Activated T-helper 9 cell treated with anti-CD3 and anti-CD28 coated beads, Interleukin-2, amount 50 U/mL, for 16 hours (primary cell): ENCODE measurements around the gene TMEM175.
"Not testable (repeated sequence)": the region's sequence is repeated elsewhere in the genome, so short reads cannot be mapped to it uniquely, and the experiment has no call there.

Experiments
- DNase-seq: peaks from one replicate; pipeline ENCODE4 v3.0.0-alpha.2; 2020; ENCODE audit warnings: low read depth

Gene TMEM175

DNA sequence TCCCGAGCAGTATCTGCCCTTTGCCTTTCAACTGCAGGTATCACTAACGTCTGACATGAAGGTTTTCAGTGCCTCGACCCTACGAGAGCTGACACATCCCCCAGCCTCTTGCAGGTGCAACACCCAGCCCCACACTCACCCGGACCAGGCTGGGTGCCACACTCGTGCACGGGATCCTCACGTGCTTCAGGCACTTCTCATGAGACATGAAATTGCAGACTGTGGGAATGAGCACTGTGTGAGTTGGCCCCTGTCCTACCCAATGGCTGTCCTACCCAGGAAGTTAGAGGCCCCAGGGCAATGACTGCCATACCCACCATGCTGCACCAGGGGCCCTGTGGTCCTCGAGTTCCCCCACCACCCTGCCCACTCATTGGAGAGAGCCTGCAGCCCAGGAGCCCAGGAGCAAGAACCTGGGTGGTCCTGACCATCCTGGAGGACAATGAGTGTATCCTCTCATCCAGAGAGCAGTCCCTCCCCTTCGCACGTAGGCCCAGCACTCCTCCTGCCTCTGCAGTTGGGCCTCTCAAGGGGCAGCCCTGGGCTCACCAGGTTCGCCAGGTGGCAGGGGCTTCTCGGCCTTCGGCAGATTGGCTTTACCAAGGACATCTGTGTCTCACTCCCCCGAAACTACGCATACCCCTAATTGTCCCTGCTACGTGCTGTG, 38.7 kb downstream of the TMEM175 start:
- DNase-seq = no peak

DNA sequence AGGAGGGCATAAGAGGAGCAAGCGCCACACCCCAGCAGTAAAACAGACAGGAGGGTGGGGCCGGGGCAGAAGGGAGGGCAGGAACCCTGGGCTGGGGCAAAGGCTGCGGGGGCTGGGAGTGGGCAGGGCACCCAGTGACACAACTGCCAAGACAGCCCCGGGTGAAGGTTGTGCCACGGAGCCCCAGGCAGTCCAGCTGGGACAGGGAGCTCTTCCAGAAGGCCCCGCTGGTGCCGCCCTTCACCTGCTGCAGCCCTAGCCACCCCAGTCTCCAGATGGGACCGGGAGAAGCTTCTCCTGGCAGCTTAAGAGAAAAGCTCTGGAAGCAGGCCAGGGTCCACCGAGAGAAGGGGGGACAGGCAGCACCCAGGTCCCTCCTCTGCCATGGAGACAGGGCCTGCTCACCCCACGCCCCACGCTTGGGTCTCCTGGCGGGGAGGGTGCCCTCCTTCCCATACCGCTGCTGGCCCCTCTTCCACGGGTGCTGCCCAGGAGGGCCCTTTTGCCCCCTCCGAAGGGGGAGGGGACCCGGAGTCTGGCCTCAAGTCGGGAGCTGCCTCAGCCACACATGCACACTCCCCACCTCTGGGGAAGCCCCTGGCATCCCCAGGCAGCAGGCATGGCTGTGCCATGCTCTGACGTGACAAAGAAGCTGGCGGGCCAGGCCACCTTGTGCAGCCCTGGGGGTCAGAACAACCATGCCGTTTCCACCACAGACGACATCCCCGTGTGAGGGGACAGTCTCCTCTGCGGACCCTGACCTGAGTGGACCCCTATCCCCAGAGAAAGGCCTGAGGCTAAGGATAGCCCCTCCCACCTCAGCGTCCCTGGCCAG, 39.6 kb downstream of the TMEM175 start:
- no peak for DNase-seq

DNA sequence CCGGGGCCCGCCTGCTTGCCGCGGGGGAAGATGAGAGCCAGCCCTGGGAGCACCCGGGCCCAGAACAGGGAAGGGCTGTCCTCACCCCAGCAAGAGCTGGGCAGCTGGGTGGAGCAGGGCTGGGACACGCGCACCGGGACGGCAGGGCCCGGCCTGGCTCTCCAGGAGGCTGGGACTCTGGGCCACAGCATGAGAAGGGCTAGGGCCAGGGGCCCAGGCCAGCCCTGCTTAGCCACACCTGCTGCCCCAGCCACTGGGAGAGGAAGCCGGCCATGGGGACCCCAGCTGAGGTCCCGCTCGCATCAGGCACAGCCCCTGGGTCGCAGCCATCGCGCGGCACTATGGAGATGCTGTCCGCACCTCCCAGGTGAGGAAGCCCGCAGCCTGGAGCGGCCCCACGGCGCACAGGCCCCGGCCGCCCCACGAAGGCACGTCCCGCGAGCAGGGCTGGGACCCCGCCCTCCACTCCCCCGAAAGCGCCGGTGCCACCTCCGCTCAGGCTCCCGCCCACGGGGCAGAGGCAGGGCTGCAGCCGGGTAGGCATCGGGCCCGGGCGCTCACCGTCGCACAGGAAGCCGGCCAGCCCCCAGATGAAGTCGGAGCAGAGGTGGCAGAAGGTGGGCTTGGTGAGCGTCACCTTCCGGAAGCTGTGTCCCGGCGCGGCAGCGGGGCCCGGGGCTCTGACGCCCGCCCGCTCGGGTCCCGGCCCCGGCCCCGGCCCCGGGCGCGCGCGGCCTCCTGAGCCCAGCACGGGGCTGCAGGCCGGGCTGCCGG, 40.6 kb downstream of the TMEM175 start:
- DNase-seq = peak; percentile 47

DNA sequence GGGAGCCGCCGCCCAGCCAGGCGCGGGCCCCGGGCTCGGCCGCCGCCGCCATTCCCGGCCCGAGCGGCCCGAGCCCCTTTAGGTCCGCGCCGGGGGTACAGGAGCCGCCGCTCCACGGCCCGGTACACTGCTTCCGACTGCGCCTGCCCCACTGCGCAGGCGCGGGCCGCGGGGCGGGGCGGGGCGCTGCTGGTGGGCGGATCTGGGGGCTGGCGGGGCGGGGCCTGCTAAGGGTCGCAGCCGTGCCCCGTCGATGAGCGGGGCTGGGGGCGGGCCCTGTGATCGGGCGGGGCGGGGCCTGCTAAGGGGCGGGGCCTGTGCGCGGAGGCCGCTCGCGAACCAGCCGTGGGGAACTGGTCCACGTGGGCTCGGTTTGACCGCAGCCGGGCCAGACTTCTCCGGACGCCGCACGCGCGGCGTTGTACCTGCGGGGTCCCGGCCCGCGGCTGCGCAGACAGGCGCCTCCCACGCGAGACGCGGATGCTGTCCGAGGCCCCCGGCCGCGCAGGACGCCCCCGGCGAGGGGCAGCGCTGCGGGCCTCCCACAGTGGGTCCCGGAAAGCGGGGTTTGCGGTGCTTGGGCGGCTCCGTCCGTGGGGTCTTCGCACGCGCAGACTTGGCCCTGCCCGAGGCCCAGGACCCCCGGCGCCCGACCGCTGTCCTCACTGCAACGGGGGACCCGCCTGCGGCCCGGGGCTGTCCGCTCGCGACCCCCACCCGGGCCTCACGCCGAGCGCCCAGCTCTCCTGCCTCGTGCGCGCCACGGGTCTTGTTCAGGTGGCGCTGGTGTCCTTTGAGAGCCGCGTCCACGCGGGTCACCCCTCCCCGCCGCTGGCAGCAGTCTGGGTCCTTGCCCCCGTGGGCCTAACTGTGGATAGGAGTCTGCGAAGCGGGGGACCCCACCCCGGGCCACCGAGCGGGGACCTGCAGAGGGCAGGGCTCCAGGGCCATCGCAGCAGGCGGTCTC, 41.5 kb downstream of the TMEM175 start, which contains the start of gene DGKQ:
Gene DGKQ, minus strand, starts transcription at position 139 of the 967 bp plus-strand sequence. Its CDS starts 87 bp downstream, at position 52.
- DNase-seq = peak; percentile 85

DNA sequence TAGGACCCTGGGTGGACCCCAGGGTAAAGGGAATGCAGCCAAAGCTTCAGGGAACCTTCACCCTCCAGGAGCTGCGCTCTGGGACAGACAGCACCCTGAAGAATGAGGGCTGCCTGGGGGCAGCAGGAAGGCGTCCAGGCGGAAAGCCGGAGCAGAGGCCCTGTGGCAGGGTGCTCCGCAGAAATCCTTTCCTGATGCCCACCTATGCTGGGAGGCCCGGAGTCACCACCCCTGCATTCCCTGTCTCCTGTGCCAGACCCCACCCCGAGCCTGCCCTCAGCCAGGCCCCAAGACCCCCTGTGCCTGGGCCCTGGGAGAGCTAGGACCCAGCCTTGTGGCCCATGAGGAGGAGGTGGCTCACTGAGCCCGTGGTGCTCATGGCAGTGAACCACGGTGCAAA, 42.4 kb downstream of the TMEM175 start:
- DNase-seq = no peak

DNA sequence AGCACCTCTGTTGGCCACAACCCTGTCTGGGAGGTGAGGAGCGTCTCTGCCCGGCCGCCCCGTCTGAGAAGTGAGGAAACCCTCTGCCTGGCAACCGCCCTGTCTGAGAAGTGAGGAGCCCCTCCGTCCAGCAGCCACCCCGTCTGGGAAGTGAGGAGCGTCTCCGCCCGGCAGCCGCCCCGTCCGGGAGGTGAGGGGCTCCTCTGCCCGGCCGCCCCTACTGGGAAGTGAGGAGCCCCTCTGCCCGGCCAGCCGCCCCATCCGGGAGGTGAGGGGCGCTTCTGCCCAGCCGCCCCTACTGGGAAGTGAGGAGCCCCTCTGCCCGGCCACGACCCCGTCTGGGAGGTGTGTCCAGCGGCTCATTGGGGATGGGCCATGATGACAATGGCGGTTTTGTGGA, 43.8 kb downstream of the TMEM175 start:
- DNase-seq = not testable (repeated sequence)

DNA sequence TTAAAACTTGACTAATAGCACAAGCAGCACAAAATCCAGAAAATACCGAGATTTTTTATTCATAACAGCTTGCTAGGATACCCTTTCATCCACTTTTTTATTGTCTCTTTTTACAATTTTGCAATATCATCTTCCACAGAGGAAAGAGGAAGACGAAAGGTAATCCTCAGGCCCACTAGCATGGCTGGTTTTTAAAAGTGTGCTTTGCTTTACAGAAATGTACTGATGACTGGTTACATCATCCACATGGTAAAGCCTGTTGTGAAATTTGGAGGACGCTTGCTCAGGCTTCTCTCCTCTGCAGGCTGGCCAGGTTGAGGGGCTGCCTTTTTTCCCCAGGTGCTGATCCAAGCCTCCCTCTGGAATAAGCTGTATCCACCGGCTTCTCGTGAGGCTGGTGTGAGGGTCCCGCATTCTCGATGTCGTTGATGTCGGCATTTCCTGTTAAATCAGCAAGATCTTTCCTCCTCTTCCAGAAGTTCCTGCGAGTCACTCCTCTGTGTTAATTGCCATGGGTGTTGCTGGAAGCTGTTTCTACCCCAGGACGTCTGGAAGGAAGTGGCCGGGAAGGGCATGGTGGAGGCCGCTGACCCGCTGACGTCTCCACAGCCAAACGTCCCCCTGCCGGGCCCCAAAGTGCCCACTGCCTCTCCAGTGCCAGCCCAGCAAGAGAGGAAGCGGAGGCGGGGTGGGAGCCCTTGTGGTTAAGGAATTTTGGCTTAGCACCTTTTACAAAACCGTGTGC, 46.9 kb downstream of the TMEM175 start:
- no peak for DNase-seq

DNA sequence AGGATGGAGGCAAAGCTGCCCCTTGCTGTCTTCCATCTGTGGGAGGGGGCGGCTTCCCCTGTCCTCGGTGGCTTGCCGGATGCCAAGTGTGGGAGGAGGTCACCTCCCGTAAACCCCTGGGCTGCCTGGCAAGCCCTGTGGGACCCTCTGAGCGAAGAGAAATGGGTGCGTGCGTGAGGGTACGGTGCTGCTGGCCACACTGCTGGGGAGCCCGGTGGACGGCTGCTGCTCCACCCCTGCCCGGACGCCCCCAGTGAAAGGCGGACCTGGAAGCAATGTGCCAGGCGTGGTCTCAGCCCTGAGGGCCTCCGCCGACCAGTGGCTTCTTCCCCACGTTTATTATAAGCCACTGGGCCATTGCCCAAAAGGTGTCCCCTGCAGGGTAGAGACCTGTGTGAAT, 50.0 kb downstream of the TMEM175 start:
- no peak for DNase-seq

DNA sequence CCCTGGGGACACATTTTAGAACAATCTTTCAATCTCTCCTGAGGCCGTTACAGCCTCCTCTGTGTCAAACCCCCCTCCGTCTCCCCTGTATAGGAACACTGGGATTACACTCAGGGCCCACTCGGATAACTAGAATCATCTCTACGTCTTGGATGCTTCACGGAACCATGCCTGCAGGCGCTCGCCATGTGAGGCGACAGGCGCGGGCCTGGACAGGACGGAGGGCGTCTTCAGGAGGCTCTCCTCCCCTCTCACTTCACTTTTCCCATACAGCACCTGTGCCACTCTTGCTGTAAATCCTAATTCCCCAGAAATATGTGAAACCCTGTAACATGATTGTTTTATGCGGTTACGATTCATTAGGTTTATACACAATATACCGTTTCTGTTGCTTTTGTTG, 50.6 kb downstream of the TMEM175 start:
- DNase-seq = no peak

DNA sequence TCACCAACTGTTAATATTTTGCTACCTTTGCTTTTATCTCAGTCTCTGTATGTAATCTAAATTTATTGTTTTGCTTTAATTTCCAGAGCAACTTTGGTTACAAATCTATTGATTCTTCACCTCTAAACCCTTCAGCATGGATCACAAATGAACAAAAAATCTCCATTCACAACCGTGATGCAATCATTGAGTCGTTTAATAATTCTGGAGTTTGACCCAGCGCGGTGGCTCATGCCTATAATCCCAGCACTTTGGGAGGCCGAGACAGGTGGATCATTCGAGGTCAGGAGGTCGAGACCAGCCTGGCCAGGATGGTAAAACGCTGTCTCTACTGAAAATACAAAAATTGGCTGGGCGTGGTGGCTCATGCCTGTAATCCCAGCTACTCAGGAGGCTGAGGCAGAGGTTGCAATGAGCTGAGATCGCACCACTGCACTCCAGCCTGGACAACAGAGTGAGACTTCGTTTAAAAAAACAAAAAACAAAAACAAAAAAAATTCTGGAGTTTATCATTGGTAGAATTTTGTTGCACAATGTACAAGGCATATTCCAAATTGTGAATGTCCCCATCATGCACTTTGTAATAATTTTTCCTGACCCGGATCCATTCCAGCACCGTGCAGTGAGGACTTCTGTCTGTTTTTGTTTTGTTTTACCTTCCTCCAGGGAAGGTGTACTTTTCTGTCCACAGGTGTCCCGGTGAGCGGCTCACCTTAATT, 52.2 kb downstream of the TMEM175 start:
- DNase-seq = no peak

DNA sequence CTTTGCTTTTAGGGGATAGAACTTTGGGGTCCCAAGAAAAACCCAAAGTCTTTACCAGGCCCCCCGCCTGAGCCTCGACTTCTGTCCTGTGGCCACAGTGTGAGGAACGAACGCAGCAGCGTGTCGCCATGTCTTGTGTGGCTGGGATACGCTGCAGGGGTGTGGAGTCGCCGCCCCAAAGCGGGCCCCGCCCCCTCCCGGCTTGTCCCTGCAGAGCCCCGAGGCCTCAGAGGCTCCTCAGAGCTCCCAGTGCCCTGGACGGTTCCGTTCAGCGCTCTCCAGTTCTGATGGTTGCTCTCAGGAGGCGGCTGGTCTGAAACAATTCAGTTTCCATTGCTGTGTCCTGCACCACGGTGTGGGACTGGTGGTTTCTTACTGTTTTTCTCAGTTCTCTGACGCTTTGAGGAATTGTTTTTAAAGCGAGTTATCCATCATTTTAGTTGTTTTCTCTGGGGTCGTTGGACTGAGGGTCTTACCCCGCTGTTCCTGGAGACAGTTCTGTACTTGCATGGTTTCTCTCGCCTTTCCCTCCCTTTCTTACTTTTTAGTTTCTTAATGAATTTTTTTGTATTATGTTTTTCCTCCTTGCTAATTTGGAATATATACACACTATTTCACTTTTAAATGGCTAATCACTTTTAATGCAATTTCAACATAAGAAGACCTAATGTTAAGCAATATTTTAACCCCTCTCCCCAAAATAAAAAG, 53.0 kb downstream of the TMEM175 start:
- DNase-seq = peak; percentile 65

DNA sequence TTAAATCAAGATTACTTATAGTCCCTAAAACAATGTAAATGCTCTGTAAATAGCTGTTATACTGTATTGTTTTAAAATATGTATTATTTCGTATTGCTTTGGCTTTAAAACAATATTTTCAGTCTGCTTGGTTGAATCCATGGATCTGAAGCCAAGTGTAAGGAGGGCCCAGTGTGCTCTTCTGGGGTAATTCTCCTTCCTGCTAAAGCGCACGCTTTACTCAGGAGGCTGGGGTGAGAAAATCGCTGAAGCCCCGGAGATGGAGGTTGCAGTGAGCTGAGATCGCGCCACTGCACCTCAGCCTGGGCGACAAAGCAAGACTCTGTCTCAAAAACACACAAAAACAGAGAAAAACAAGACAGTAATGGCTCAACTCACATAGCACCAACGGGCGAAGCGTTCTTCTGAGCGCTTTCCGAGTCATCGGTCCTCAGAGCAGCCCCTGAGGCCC, 54.2 kb downstream of the TMEM175 start:
- no peak for DNase-seq

DNA sequence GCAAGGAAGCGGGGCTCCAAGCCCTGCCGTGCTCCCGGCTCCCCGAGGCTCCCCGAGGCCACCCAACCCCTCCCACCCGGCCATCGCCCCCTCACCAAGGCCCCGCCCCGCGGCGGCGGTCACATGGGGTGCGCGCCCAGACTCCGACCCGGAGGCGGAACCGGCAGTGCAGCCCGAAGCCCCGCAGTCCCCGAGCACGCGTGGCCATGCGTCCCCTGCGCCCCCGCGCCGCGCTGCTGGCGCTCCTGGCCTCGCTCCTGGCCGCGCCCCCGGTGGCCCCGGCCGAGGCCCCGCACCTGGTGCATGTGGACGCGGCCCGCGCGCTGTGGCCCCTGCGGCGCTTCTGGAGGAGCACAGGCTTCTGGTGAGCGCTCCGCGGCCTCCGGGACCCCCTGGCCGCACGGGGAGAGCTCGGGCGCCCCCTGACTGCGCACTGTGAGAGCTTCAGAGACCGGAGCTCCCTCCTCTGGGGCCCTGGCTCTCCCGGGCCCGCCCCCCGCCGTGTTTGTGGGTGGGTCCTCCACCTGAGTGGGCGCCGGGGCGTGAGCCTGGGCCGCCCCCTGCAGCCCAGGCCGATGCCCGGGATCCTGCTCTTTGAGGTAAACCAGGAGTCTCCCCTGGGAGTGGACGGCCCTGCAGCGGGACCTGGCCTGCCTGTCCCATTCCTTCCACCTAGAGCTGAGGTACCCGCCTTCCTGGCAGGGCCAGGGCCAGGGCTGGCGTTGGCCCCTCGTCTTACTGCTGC, 54.8 kb downstream of the TMEM175 start, which contains the start of gene IDUA:
Gene IDUA, plus strand, starts transcription at position 166 of the 745 bp plus-strand sequence. Its CDS starts 41 bp downstream, at position 207.
- DNase-seq = peak; percentile 79

DNA sequence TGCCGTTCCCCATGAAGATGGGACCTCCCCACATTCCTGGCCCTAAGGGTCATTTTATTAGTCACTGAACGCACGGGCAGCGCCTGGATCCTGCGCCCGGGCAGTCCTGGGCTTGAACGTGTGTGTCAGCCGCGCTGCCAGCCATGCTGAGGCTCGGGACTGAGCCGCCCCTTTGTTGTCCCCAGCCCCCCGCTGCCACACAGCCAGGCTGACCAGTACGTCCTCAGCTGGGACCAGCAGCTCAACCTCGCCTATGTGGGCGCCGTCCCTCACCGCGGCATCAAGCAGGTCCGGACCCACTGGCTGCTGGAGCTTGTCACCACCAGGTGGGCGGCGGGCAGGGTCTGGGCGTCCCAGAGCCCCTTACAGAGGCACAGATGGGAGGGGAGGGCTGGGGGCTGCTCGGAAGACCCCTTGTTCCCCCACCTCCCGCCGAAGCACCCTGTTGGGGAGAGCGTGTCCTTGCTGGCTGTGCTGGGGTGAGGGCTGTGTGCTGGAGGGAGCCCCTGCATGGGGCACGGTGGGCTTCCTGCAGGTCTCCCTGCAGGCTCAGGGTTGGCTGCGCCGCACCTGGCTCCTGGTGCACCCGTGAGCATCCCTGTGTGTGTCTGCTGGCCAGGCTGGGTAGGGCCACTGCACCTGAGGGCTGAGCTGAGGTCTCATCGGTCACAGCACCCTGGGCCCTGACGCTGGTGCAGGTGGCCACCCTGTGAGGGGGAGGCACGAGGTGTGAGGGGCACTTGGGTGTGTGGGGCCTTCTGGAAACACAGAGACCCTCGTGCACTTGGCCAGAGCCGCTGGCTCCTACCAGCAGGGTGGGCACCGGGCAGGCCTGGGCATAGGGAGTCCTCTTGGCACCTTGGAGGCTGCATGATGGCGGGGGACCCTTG, 55.6 kb downstream of the TMEM175 start:
- DNase-seq = no peak

DNA sequence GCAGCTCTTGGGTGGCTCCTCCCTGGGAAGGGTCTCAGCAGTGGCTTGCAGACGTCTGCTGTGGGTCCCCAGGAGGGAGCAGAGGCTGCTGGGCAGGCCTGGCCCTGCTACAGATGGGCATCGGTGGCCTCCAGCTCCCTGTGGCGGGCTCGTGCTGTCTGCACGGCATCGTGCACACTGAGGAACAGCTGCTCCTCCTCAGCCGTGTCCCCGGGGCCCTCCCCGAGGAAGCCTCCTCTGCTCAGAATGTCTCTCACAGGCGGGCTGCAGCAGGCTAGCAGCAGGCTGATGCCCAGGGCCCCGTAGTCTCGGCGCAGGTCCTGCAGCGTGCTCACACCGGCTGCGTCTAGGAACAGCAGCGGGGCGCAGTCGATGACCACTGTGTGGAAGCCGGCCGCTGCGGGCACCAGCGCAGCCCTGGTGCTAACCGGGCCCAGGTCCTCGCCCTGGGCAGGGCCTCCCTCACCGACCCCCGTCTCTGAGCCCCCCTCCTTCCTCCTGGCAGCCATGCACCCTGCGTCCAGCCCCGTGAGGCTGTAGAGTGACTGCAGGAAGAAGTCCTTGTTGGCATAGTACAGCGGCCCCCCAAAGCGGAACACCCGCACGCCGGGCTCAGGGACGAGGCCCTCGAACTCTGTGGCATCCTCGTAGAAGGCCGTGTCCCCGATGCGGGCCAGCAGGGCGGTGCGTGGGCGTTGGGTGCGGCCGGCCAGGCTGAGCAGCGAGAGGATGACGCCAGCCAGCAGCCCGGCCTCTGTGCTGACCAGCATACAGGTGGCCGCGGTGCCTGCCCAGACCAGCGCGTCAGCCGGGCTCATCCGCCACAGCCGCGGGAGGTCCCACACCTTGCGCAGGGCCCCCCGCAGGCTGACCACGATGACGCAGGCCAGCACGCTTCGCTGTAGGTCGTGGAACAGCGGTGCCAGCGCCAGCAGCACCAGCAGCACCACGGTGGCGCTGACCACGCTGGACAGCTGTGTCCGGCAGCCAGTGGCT, 56.8 kb downstream of the TMEM175 start:
- DNase-seq = no peak
